ENCODE data around the gene DACH1. TPM values are rescaled to one million over a fixed set of nuclear protein-coding genes. Genes with fewer than 3 reads are reported as not detected.

Gene DACH1
- total RNA-seq, 2 experiments from 2014 or later = 0.71 to 0.89 TPM

- Mint-ChIP-seq H3K9me3 (no peaks in the 10 kb centered on the region), H3K4me1 (ENCODE audit: low read depth) (no peaks in the 10 kb centered on the region), H3K4me3 (no peak overlapping the region), H3K36me3 (ENCODE audit: low read depth) (no peaks in the 10 kb centered on the region), H3K27ac (no peak overlapping the region), H3K27me3 (no peaks in the 10 kb centered on the region)
- intact Hi-C loops (cut with DNase I, micrococcal nuclease) = no loop called here
- peaks cover 0 to 8% of the 10 kb centered on the region in 2 experiments for H3K9me3 ChIP-seq (ENCODE audit: control insufficient read depth in 1 of 2, insufficient read depth in 1 of 2, low read length in 2 of 2)
- no peaks in the 10 kb centered on the region for H3K4me1 ChIP-seq (ENCODE audit: insufficient read depth, low read length)
- H3K36me3 ChIP-seq (ENCODE audit: insufficient read depth, low read length) = no peaks in the 10 kb centered on the region
- CTCF ChIA-PET = no interaction called here
- no peak for ATAC-seq (ENCODE audit: poor library complexity)
- no peak for DNase-seq
- no peaks in the 10 kb centered on the region for H3K27me3 ChIP-seq (ENCODE audit: control insufficient read depth in 1 of 2, insufficient read depth in 2 of 2, low read length in 2 of 2)
- TF ChIP-seq CTCF (IDR thresholded peaks at IDR 0.05) = no peak
- H3K27ac ChIP-seq (ENCODE audit: low read depth in 1 of 2, low read length in 2 of 2) = no peak overlapping the region
- POLR2A ChIA-PET = no interaction called here
- H3K4me3 ChIP-seq (ENCODE audit: low read length) = no peak overlapping the region
Measured at GRCh38 chr13:71430681-71431080, 436.3 kb downstream of the DACH1 start.

- ChIA-PET CTCF (no interaction called here), POLR2A (no interaction called here)
- Mint-ChIP-seq H3K9me3 (peaks cover 13% of the 10 kb centered on the region), H3K4me3 (no peak overlapping the region), H3K27me3 (no peaks in the 10 kb centered on the region), H3K4me1 (ENCODE audit: low read depth) (no peaks in the 10 kb centered on the region), H3K27ac (no peak overlapping the region), H3K36me3 (ENCODE audit: low read depth) (no peaks in the 10 kb centered on the region)
- DNase-seq (no peak), ATAC-seq (ENCODE audit: poor library complexity) (no peak)
- Histone ChIP-seq H3K9me3 (ENCODE audit: control insufficient read depth in 1 of 2, insufficient read depth in 1 of 2, low read length in 2 of 2) (no peaks in the 10 kb centered on the region), H3K27me3 (ENCODE audit: control insufficient read depth in 1 of 2, insufficient read depth in 2 of 2, low read length in 2 of 2) (no peaks in the 10 kb centered on the region), H3K4me1 (ENCODE audit: insufficient read depth, low read length) (no peaks in the 10 kb centered on the region), H3K36me3 (ENCODE audit: insufficient read depth, low read length) (no peaks in the 10 kb centered on the region), H3K27ac (ENCODE audit: low read depth in 1 of 2, low read length in 2 of 2) (no peak overlapping the region), H3K4me3 (ENCODE audit: low read length) (no peak overlapping the region)
- intact Hi-C loops (cut with DNase I, micrococcal nuclease) = no loop called here
- TF ChIP-seq CTCF (IDR thresholded peaks at IDR 0.05) = no peak
Measured at GRCh38 chr13:71417205-71417604, 449.8 kb downstream of the DACH1 start.

GRCh38 chr13:71412231-71412630 is 454.8 kb downstream of the DACH1 start:
- Histone ChIP-seq H3K36me3 (ENCODE audit: insufficient read depth, low read length) (no peaks in the 10 kb centered on the region), H3K4me1 (ENCODE audit: insufficient read depth, low read length) (no peaks in the 10 kb centered on the region), H3K27me3 (ENCODE audit: control insufficient read depth in 1 of 2, insufficient read depth in 2 of 2, low read length in 2 of 2) (no peaks in the 10 kb centered on the region), H3K27ac (ENCODE audit: low read depth in 1 of 2, low read length in 2 of 2) (no peak overlapping the region), H3K4me3 (ENCODE audit: low read length) (no peak overlapping the region), H3K9me3 (ENCODE audit: control insufficient read depth in 1 of 2, insufficient read depth in 1 of 2, low read length in 2 of 2) (no peaks in the 10 kb centered on the region)
- Mint-ChIP-seq H3K36me3 (ENCODE audit: low read depth) (no peaks in the 10 kb centered on the region), H3K4me3 (no peak overlapping the region), H3K27ac (no peak overlapping the region), H3K4me1 (ENCODE audit: low read depth) (no peaks in the 10 kb centered on the region), H3K9me3 (peaks cover 6% of the 10 kb centered on the region), H3K27me3 (no peaks in the 10 kb centered on the region)
- ATAC-seq (ENCODE audit: poor library complexity) (no peak), DNase-seq (no peak)
- no peak for TF ChIP-seq CTCF (IDR thresholded peaks at IDR 0.05)
- POLR2A ChIA-PET = no interaction called here
- CTCF ChIA-PET = interaction anchor here (0.7 kb wide), 1 partner anchor 79 kb away, joined by 3 read pairs; no protein-coding TSS in a partner anchor
- intact Hi-C loops (cut with DNase I, micrococcal nuclease) = no loop called here

All from CD4-positive, alpha-beta T cell (primary cell).